Stimulated activated CD8-positive, alpha-beta memory T cell treated with anti-CD3 and anti-CD28 coated beads, Interleukin-7, amount 100 ng/mL, for 24 hours (primary cell): ENCODE data around the gene XYLT1.

ENCODE experiments used
- DNase-seq: peaks from one replicate; pipeline ENCODE4 v3.0.0-alpha.2; 2020; ENCODE audit warnings: low read depth

XYLT1 gene

DNA sequence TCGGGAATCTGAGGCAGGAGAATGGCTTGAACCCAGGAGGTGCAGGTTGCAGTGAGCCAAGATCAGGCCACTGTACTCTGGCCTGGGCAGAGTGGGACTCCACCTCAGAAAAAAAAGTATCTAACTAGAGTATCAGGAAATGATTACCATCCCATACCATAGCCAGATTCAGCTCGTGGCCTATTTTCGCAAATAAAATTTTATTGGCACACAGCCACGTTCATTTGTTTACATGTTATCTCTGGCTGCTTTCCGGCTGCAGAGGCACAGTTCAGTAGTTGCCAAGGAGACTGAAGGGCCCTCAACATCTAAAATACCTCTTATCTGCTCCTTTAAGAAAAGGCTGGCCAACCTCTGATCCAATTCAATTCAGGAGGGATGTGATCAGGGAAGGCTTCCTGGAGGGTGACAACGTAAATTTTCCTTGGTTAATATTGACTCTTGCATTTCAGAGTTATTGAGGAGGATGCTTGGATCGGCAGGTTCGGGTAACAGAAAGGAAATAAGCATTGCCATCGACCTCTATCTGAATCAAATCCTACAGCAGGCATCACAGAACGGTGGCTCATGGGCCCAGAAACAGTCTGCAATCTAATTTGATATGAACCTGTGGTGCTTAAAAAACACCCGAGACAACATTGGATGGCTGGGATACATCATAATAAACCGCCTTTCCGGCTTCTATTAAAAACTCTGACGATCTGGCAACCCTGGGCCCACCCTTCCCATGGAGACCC, 73.8 kb downstream of the XYLT1 start:
- no peak for DNase-seq

DNA sequence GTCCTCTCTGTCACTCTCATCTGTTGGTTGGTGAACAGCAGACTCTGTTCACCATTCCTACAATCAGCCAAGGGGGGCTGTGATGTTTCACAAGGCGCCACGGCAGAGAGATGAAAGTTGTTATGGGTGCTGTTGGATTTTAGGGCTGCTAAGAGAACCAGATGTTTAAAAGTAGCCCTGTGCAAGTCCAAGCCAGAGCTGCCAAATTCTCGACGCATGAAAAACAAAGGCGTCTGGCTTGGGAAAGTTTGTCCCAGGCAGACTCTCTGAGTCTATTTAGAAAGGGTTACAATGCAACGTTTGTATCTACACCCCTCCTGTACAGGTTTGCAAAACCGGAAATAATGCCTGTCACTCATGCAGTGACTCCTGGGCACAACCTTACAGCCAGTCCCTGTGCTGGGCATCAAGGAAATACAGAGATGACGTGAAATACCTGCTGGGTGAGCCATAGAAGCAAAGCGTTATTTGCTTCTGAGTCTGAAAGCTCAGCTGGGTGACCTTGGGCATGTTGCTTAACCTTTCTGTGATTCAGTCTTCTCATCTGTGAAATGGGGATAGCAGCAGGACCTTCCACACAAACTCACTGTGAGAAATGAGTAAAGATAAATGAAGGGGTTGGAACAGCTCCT, 74.8 kb downstream of the XYLT1 start:
- no peak for DNase-seq

DNA sequence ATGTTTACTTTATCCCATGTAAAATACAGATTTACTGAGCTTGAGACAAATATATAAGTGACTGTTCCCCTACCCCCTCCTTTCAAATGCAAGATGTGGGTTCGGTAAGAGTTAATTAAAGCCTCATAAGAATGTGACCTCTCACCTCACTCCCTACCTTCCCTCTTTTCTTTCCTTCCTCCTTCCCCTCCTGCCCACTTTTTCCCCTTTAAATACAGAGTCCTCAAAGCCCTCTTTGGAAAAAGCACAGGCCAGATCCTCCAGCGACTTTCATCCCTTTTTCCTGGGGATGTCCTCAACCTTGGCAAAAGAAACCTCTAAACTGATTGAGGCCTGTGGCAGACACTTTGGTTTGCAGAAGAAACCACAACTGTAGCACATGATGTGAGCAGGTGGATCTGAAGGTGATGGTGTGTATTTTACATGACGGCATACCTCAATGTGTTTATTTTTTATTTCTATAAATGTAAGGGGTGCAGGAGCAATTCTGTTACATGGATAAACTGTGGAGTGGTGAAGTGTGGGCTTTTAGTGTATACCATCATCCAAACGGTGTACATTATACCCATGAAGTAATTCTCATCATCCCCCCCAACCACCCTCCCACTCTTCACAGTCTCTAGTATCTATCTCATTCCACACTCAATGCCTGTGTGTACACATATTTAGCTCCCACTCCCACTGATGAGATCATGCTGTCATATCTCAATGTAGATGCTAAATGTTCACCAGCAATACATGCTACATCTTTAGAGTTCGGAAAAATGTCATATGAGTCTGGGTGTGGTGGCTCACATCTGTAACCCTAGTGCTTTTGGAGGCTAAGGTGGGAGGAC, 77.7 kb downstream of the XYLT1 start:
- no peak for DNase-seq

DNA sequence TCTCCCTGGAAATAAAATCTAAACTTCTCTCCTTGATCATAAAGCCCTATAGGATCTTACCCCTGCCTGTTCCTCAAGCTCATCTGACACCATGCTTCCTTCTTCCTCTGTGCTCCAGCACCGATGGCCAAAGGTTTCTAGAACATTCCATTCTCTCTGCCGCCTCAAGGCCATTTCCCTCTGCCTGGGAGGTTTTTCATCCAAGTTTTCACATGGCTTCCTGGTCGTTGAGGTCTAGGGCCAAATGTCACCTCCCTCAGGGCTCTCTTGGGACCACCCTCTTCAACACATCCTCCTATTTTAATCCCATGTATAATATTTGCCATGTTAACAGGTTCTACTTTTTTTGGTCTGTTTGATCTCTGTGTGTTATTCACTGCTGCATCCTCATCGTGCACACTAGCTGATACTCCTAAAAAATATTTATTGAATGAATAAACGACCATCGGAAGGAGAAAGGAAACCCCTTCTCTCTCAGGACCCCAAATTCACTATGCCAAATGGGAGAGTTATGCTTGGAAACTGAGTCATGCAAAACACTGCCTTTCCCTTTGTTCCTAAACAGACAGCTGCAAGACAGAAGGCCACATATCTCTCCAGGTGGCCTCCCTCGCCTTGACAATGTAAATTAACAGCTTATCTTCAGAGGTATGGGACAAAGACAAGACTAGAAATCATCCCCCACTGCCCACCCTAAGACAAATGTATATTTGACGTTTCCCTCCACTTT, 78.5 kb downstream of the XYLT1 start:
- no peak for DNase-seq

DNA sequence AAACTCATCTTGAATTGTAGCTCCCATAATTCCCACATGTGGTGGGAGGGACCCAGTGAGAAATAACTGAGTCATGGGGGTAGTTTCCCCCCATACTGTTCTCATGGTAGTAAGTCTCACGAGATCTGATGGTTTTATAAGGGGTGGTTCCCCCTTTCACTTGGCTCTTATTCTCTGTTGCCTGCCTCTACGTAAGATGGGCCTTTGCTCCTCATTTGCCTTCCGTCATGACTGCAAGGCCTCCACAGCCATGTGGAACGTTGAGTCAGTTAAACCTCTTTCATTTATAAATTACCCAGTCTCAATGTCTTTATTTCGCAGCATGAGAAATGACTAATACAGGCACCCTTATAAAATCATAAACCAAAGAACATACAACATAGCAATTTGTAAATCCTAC, 79.0 kb downstream of the XYLT1 start:
- no peak for DNase-seq

DNA sequence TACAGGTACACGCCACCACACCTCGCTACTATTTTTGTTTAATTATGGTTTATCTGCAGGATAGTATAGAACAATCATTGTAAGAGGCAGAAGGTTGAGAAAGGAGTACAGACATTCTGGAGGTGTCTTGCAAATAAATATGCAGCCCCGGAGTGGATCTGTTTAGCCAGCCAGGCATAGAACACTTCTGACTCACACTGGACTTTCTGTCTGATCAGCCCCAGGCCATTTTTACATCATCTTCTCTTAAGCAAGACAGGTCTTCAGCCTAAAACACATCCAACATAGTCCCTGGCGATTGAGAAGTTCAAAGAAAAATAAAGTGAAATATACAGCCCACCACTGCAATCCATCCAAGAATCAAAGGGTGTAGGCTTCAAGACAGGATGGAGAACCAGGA, 81.4 kb downstream of the XYLT1 start:
- DNase-seq, result no peak

DNA sequence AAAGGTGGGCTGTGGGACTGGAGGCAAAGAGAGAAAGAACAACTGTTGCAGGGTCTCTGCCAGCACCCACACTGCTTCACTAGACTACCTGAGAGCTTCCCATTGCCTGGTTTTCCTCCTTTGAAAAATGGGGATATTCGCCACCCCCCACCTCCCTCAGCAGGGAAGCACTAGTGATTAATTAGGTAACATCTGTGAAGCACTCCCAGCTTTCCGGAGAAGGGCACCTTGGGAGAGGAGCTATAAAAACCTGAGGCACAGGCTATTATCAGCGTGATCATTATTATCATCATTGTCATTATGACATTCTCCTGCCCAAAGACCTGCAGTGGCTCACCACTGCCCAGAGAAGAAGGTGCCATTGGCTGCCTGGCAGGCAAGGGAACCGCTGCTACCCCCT, 83.5 kb downstream of the XYLT1 start:
- DNase-seq, result no peak

DNA sequence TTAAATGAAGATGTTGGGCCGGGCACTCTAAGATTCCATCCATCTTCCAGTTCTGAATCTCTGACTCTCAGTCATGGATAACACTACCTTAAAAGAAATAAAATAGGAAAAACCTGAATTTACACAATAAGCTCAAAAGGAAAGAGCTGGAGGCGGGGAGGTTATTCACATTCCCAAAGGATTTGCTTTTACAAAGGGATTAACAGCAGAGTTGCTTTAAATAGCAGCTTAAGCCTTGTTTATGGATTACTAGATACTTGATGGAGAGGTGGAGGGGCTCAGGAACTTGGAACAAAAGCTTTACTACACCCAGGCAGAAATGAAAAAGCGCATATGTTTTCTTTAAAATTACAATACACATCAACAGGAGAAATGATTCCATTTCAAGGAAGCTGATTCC, 84.5 kb downstream of the XYLT1 start:
- DNase-seq, result no peak

DNA sequence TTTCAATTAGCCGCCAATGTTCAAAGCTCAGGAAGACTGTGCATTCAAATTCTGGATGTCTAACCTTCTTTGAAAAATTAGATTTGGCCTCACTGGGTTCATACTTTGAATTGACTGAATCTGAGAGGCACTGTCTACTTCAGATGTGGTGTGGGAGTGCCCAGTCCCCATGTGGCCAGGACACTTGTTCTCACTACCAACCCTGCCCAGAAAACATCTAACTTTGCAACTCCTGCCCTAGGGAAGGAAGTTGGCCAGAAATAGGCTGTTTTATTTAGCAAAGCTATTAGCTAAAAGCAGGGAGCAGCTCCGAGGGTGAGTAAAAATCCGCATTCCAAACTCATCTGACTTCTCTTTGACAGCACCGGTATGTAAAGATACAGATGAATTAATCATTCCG, 86.3 kb downstream of the XYLT1 start:
- no peak for DNase-seq

DNA sequence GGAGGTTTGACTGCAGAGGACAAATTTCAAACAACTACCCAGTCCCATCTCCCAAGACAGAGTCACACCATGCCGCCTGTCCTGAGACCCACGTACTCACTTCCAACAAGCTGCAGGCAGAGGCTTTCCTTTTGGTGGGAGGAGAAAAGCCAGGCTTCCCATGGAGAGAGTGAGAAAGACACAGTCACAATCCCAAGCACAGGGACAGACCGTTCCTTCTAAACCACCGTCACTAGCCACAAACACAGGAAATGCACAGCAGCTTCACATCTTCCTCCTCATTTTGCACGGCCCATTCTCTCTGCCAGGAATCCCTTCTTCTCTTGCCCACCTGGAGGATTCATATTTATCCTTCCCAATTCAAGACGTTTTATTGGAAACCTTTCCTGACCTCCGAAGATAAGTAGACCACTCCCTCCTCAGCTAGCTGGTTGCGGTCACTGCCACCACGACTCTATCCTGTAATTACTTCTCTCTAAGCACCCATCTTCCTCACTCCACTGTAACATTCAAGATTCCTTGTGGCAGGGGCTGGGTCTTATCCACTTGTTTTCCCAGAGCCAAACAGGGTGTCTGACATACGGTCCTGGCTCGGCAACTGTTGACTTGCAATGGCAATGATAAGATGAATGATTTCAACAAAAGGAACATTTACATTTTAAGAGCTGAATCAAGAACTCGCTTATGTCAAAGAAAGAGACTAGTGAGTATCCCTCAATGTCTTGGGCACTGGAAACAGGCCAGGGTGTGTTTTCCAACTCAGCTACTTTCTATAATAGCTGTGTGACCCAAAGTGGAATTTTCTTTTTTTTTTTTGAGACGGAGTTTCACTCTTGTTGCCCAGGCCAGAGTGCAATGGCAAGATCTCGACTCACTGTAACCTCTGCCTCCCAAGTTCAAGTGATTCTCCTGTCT, 87.6 kb downstream of the XYLT1 start:
- DNase-seq, result no peak

DNA sequence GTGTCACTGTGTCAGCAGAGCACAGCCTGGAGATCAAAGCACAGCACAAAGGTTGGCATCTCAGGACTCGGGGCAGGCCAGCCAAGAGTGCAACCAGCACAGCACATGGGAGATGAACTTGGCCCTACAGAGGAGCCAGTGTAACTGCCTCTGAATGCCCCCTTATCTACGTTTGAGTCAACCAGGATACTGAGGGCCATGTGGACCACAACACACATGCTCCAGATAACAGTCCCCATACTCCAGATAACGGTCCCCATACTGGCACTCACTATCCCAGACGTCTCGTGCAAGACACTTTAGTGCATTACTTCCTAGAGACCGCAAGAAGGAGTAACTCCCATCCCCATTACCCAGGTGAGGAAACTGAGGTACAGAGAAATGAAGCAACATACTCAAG, 88.2 kb downstream of the XYLT1 start:
- DNase-seq, result no peak

DNA sequence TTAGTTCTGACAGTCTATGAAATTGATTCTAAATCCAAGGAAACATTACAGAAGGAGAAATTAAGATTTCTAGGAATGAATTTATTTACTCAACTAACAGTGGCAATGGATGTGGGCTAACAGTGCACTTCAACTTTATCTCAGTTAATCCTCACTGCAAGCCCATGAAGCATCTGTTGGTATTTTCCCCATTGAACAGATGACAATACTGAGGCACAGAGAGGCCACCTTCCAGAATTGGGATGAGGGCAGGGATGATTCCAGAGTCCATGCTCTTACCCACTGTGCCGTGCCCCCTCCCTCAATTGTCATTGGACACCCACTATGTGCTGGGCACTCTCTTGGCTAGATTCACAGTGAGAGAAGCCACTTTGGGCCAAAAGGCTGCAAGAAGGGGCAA, 89.0 kb downstream of the XYLT1 start:
- no peak for DNase-seq

DNA sequence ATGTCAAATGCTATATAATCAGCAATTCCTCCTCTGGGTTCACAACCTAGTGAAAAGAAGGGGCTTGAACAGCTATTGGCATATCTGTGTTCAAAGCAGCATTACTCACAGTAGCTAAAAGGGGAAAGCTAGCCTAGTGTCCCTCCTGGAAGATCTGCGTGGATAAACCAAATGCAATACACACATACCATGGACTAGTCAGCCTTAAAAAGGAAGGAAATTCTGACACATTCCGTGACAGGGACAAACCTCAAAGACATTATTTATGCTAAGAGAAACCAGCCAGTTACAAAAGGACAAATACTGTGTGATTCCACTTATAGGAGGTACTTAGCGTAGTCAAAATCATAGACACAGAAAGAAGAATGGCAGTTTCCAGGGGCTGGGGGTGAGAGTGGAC, 90.1 kb downstream of the XYLT1 start:
- no peak for DNase-seq

DNA sequence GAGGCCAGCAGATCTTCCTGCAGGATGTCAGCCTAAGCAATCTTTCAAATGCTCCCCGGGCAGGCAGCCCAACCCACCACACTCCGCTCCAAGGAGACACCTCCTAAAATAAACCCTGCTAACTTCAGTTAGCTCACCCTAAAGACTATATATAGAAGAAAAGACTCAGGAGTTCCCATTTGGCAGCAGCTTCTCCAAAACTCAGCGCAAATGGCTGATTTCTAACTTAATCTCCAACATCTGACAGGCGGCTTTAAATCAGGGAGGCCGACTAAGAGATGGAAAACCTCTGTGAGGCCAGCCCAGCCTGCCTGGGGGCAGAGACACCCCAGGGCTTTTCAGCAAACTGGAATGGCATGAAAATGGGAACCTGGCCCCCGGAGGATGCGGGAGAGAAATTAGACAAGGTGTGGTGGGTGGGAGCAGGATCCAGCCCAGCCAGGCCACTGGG, 91.6 kb downstream of the XYLT1 start:
- no peak for DNase-seq

DNA sequence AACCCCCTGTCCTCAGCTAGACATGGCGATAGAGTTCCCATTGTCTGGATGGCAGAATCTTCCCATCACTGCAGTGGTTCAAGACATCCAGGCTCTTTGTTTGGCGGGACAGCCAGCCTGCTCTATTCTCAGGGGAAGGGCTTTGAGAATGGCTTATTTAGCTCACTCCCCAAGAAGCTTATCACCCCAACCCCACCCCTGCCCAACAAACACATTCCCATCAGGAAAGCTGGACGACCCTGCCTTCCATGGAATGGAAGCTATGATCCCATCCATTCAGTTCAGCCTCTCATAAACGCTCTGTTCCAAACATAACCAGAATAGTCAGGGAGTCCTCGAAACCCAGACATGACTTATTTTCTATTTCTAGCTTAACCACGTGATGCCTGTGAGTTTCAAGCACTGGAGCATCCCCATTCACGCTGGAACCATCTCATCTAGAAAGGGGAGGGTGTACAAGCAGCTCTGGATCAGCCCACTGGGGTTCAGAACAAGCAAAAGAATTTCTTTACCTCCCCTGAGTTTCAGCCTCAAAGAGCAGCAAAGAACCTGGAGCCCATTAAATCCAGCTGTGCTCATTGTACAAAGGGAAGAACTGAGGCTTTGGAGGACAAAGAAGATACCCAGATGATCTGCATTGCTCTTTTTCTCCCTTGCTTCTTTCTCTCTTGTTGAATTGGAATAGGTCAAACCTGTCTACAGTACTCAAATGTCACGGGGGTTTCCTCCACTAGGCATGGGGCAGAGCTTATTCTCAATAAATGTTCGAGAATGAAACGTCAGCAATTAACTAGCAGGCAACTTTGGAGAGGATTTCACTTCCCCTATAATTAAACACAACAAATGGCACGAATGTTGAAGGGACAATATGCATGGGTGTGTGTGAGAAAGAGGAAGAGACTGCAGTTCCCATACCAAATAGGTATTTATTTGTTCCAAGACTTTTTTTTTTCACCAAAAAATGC, 93.1 kb downstream of the XYLT1 start:
- no peak for DNase-seq

DNA sequence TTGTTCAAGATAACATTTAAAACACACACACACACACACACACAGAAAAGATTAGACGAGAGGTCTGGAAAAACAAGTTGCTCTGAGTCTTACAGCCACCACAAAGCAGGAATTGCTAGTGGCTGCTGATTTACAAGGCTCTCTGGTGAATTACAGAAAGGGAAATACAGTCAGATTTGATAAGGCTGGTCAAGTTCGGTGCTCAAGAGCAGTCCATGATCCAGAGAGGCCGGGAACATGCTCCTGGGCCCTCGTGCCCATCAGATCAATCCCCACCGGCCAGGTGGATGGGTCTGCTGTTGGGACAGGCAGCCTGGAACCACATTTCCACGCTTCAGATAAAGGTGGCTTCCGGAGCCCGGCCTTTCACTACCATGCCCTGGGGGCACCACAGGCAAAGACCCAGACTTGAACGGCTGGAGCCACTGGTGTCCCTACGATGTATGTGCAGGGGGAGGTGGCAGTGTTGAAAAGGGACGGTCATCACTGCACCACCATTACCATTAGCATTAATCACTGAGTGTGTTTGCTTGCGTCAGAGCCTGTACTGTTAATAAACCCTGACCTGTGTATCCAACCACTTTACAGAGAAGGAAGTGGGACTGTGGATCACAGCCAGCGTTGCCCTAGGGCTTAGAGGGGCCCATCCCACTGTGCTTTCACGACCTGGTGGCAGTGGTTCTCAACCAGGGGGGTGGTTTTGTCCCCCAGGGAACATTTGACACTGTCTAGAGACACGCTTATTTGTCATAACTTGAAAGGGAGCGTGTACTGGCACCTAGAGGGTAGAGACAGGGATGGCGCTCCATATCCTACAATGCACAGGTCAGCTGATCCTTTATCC, 95.1 kb downstream of the XYLT1 start:
- no peak for DNase-seq

DNA sequence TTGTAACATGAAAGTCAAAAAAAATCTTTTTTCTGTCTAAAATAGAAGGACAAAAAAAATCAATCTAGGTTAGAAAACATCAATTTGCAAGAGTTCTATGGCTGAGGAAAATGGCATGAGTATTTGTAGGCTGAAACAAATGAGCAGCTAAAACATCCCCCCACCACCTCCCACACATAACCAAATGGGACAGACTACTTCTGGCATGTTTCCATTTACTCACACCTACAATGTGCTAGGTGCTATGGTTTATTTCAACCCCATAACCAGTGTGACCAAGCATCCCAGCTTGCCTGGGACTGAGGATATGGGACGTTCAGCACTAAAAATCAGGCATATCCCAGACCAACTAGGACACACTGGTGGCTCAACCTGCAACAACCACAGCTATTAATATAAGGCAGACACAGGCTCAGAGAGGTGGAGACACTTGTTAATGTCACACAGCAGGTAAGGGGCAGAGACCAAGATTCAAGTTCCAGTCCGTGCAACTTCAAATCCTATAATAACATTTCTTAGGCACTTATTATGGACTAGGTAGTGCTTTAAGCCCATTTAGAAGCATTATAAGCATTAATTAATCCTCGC, 96.0 kb downstream of the XYLT1 start:
- no peak for DNase-seq

DNA sequence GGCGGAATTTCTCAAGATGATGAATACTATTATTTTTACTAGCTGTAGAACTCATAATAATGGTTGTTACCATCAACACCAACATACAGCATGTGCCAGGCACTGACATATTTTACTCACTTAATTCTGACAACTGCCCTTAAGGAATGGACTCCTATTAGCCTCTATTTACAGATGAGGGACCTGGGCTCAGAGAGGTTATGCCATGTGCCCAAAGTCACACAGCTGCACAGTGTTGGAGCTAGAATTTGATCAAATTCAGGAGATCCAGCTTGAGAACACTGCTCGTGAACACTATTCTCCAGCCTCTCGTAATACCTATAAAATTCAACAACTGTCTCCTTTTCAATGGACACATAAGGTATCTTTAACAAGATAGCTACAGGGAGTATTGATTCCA, 97.2 kb downstream of the XYLT1 start:
- no peak for DNase-seq

DNA sequence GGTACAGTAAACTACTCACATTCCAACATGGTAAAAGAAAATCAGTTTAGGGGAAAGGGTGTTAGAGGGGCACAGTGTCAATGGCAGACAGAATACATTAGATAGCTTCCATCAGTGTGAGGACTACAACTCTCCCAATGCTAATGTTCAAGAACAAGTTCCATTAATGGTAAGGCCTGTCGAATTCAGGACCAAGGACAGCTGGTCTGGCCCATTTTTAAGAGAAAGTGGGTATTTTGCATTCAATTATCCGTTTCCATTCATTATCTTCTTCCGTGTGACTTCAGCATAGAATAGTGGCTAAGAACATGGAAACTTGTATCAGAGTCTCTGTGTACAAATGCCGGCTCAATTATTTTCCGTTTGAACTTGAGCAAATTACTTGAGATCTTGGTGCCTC, 98.4 kb downstream of the XYLT1 start:
- DNase-seq, result no peak
